Stimulated activated CD4-positive, alpha-beta T cell treated with anti-CD3 and anti-CD28 coated beads, Interleukin-1b, Interleukin-23, amount 100 ng/mL, for 24 hours (primary cell): Measurements from ENCODE around the gene TLCD2.
"Not testable (repeated sequence)": the region's sequence is repeated elsewhere in the genome, so short reads cannot be mapped to it uniquely, and the experiment has no call there.

Source experiments
- DNase-seq, 4 experiments: peaks; one replicate each; pipeline ENCODE4 v3.0.0-alpha.2; 2020; ENCODE audit warnings: low read depth in 4 of 4, low spot score in 1 of 4

TLCD2 gene

GRCh38 chr17:1695365-1695764 lies 14.8 kb downstream of the TLCD2 start:
- DNase-seq: no peak

GRCh38 chr17:1693339-1693738 lies 16.8 kb downstream of the TLCD2 start:
- no peak for DNase-seq

- DNase-seq: no peak
Measured at GRCh38 chr17:1690544-1691221, 19.5 kb downstream of the TLCD2 start.

- not testable (repeated sequence) for DNase-seq
Measured at GRCh38 chr17:1688405-1688804, 21.8 kb downstream of the TLCD2 start.

- DNase-seq: no peak
Measured at GRCh38 chr17:1686086-1686485, 24.1 kb downstream of the TLCD2 start.

- DNase-seq: peak; percentile 94 to 98 (median 96)
Measured at GRCh38 chr17:1684378-1685189, 25.6 kb downstream of the TLCD2 start, which contains the start of gene PRPF8. Gene PRPF8, minus strand, starts transcription at chr17:1684867. Its CDS starts 296 bp downstream, at chr17:1684571.

GRCh38 chr17:1683459-1683858 lies 26.7 kb downstream of the TLCD2 start:
- DNase-seq: no peak

GRCh38 chr17:1676401-1676800 lies 33.8 kb downstream of the TLCD2 start:
- DNase-seq: no peak

GRCh38 chr17:1673041-1673785 lies 37.0 kb downstream of the TLCD2 start:
- no peak for DNase-seq

- not testable (repeated sequence) for DNase-seq
Measured at GRCh38 chr17:1663934-1664333, 46.2 kb downstream of the TLCD2 start.

GRCh38 chr17:1661045-1661444 lies 49.1 kb downstream of the TLCD2 start:
- DNase-seq: no peak

- no peak for DNase-seq
Measured at GRCh38 chr17:1658100-1658499, 52.1 kb downstream of the TLCD2 start.

GRCh38 chr17:1653735-1654134 lies 56.4 kb downstream of the TLCD2 start:
- DNase-seq: no peak

- not testable (repeated sequence) for DNase-seq
Measured at GRCh38 chr17:1652794-1653193, 57.4 kb downstream of the TLCD2 start.
